Stimulated activated CD8-positive, alpha-beta memory T cell treated with anti-CD3 and anti-CD28 coated beads, Interleukin-15, amount 100 ng/mL, for 48 hours (primary cell): ENCODE results near the gene SET.

Experiments
- DNase-seq, 2 donors: peaks; one replicate each; pipeline ENCODE4 v3.0.0-alpha.2; 2020; ENCODE audit warnings: low read depth in 2 of 2

The SET gene

GRCh38 chr9:128729766-128730517 lies 40.9 kb downstream of the SET start:
- no peak for DNase-seq

GRCh38 chr9:128731093-128731492 lies 42.1 kb downstream of the SET start:
- DNase-seq: no peak

GRCh38 chr9:128731691-128732090 lies 42.7 kb downstream of the SET start:
- DNase-seq: no peak

- no peak for DNase-seq
These were observed 43.6 kb downstream of the SET start for GRCh38 chr9:128732576-128732975.

GRCh38 chr9:128733256-128733655 lies 44.2 kb downstream of the SET start:
- no peak for DNase-seq

DNA sequence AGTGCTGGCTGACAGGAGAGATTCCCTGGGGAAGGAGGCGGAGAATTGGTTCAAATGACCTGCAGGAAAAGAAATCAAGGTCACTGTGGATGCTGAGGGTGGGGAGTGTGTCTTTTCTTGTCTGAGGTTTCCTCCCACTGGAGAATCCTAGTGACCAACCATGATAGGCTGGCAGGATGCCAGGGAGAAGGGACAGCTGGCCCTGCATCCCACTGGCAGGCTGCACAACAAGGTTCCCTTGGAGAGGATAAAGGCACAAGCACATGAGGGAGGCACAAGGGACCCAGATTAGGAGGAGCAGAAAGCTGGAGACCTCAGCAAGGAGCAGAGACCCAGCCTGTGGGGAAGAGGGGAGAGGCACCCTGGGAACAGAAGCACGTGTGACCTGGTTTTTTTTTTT lies 46.4 kb downstream of the SET start:
- DNase-seq: no peak

DNA sequence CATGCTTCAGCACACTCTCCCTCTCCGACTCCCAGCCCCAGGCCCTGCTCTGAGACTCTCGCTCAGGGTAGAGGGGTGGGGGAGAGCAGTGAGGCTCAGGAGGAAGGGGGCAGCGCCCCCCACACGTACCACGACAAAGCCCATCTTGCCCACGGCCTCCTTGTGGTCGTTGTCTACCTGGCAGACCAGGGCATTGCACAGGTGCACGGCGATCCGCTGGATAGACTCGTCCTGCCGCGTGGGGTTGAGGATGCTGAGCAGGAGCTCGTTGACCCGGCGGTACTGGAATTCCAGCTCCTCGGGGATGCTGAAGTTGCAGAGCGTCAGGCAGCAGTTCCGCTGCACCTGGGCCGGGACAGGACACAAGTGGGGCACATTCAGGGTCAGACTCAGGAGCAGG lies 53.4 kb downstream of the SET start:
- DNase-seq: no peak

GRCh38 chr9:128743421-128743820 lies 54.4 kb downstream of the SET start:
- DNase-seq: no peak
